HepG2 (cell line): ENCODE measurements around the gene S100A11. TPM values are rescaled to one million over a fixed set of nuclear protein-coding genes. Genes with fewer than 3 reads are reported as not detected.

Experiments
- FOSL2 ChIP-seq: sonication (generic); formaldehyde crosslinking; IDR thresholded peaks from 2 replicates; pipeline ENCODE4 v1.4.0; 2020; ENCODE audit warnings: missing genetic modification reagents
- HDAC2 ChIP-seq: sonication (generic); formaldehyde crosslinking; IDR thresholded peaks from 2 replicates; pipeline ENCODE4 v1.4.0; 2020; ENCODE audit warnings: missing genetic modification reagents
- LCORL ChIP-seq, 2 experiments: fragments of 450-650 bp in 1 of 2; sonication (generic) in 1 of 2; formaldehyde crosslinking in 1 of 2; IDR thresholded peaks; 2 replicates each; pipeline versions ENCODE4 v1.5.0 to v1.6.1; 2017 to 2020; ENCODE audit warnings: antibody characterized with exemption in 1 of 2, missing genetic modification reagents in 1 of 2
- MBD4 ChIP-seq: IDR thresholded peaks from 2 replicates; pipeline ENCODE4 v1.6.1; 2012; ENCODE audit warnings: low read length, inconsistent platforms, borderline replicate concordance
- MXI1 ChIP-seq: IDR thresholded peaks from 3 replicates; pipeline ENCODE4 v1.6.1; 2012; ENCODE audit warnings: low read depth, low read length, inconsistent platforms, borderline replicate concordance
- SRSF9 ChIP-seq: fragments of 200-400 bp; formaldehyde crosslinking; IDR thresholded peaks from 2 replicates; pipeline ENCODE4 v1.6.1; 2018; ENCODE audit warnings: borderline replicate concordance, mild to moderate bottlenecking, low read depth, low read length; ENCODE audit not compliant: insufficient read depth, poor library complexity, severe bottlenecking
- TBX2 ChIP-seq: sonication (generic); formaldehyde crosslinking; IDR thresholded peaks from 2 replicates; pipeline ENCODE4 v1.5.0; 2020; ENCODE audit warnings: missing genetic modification reagents, mild to moderate bottlenecking, borderline replicate concordance
- TSC22D2 ChIP-seq: sonication (generic); formaldehyde crosslinking; IDR thresholded peaks from 2 replicates; pipeline ENCODE4 v1.5.1; 2020; ENCODE audit warnings: missing genetic modification reagents, mild to moderate bottlenecking, borderline replicate concordance
- ZNF296 ChIP-seq: sonication (generic); formaldehyde crosslinking; conservative IDR thresholded peaks from 2 replicates; pipeline ENCODE4 v1.5.0; 2020; ENCODE audit warnings: mild to moderate bottlenecking, missing genetic modification reagents
- ZNF543 ChIP-seq: sonication (generic); formaldehyde crosslinking; IDR thresholded peaks from 2 replicates; pipeline ENCODE4 v1.4.0; 2020; ENCODE audit warnings: mild to moderate bottlenecking, missing genetic modification reagents
- ZNF547 ChIP-seq: sonication (generic); formaldehyde crosslinking; IDR thresholded peaks from 2 replicates; pipeline ENCODE4 v1.5.1; 2020; ENCODE audit warnings: mild to moderate bottlenecking, missing genetic modification reagents
- ZNF720 ChIP-seq: sonication (generic); formaldehyde crosslinking; IDR thresholded peaks from 2 replicates; pipeline ENCODE4 v1.4.0; 2020; ENCODE audit warnings: missing genetic modification reagents
- ZNF850 ChIP-seq: sonication (generic); formaldehyde crosslinking; conservative IDR thresholded peaks from 2 replicates; pipeline ENCODE4 v1.9.0; 2021; ENCODE audit warnings: mild to moderate bottlenecking, missing genetic modification reagents
- ZSCAN31 ChIP-seq: sonication (generic); formaldehyde crosslinking; IDR thresholded peaks from 2 replicates; pipeline ENCODE4 v1.5.0; 2020; ENCODE audit warnings: low read depth, mild to moderate bottlenecking, missing genetic modification reagents
- ZZZ3 ChIP-seq: sonication (generic); formaldehyde crosslinking; IDR thresholded peaks from 2 replicates; pipeline ENCODE4 v1.4.0; 2020; ENCODE audit warnings: missing genetic modification reagents, mild to moderate bottlenecking, borderline replicate concordance
- polyA plus RNA-seq, 8 experiments: library from polyadenylated mRNA; depleted of rRNA in 3 of 8; stranded (reverse) in 7 of 8; unstranded in 1 of 8; fragments of >200 nt; fragmentation: Illumina TruSeq in 4 of 8; extraction: Trizol in 4 of 8; gene quantifications; 2 replicates each; pipeline versions ENCODE4 v1.2.1 to v1.2.3, GENCODE V29; 2011 to 2016; ENCODE audit warnings: low read depth in 4 of 8, missing spikeins in 1 of 8, mixed read lengths in 1 of 8; ENCODE audit not compliant: insufficient read depth in 1 of 8
- total RNA-seq, 5 experiments: library from RNA; depleted of rRNA; stranded (reverse); fragments of >200 nt; fragmentation: Illumina TruSeq; extraction: Trizol; gene quantifications; 2 replicates each; pipeline ENCODE4 v1.2.3, GENCODE V29; 2016; ENCODE audit warnings: low read depth in 1 of 5
- TF ChIP-seq, protein P1 (sequence below): sonication (generic); formaldehyde crosslinking; IDR thresholded peaks from 2 replicates; pipeline ENCODE4 v1.4.0; 2020; ENCODE audit warnings: low read depth, mild to moderate bottlenecking, missing genetic modification reagents
- TF ChIP-seq, protein P2 (sequence below): sonication (generic); formaldehyde crosslinking; IDR thresholded peaks from 2 replicates; pipeline ENCODE4 v1.4.0; 2020; ENCODE audit warnings: mild to moderate bottlenecking, missing genetic modification reagents
- TF ChIP-seq, protein P3 (sequence below): sonication (generic); formaldehyde crosslinking; IDR thresholded peaks from 2 replicates; pipeline ENCODE4 v1.4.0; 2020; ENCODE audit warnings: missing genetic modification reagents
- TF ChIP-seq, protein P4 (sequence below): sonication (generic); formaldehyde crosslinking; IDR thresholded peaks from 2 replicates; pipeline ENCODE4 v1.4.0; 2020; ENCODE audit warnings: mild to moderate bottlenecking, missing genetic modification reagents
- TF ChIP-seq, protein P5 (sequence below): sonication (generic); formaldehyde crosslinking; IDR thresholded peaks from 2 replicates; pipeline ENCODE4 v1.5.0; 2020; ENCODE audit warnings: missing genetic modification reagents, mild to moderate bottlenecking, borderline replicate concordance

Gene S100A11
- total and polyA plus RNA-seq, 2 of the 13 experiments (the other 11 are each of a cell fraction or from before 2014, with no cell fraction given) = 6.6 to 34.4 TPM

DNA sequence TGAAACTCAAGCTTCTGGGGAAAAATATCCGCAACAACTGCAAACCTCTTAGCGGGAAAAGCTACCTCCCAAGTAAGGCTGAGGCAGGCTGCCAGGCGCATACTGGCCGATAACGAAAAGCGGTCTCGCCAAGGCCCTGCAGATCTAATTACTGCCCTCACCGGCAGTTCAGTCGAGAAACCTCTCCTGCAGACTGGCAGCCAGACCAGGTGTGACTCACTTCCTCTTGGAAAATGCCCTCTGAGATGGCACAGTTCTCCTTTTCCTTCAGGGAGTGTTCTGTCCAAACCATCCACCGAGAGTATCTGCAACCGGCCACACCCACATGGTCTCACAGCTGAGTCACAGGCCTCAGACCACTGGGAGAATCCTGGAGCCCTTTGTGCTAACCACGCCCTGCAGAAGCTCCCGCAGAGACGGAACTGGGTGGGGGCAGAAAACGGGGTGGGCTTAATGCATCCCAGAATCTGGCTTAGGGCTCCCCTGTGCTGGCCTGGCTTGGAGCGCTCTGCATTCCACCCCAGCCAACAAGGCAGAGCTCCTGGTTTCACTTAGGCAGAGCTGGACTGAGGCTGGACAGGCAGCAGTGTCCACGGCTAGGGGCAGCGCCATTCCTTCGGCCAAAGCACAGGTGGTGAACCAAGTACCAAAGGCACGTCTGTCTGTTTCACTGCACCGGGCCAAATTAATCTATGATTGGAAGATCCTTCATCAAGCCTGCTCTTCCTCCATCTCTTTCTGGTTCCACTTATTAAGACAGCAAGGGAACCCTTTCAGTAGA is 44.3 kb downstream of the S100A11 start (continued):
- TF ChIP-seq HDAC2 (CRISPR knock-in tag) = 0 out of 2 replicates have a peak, but pooled peaks have one; percentile 14
- no peak for TF ChIP-seq ZNF850 (CRISPR knock-in tag)
- TF ChIP-seq, protein P1, sequence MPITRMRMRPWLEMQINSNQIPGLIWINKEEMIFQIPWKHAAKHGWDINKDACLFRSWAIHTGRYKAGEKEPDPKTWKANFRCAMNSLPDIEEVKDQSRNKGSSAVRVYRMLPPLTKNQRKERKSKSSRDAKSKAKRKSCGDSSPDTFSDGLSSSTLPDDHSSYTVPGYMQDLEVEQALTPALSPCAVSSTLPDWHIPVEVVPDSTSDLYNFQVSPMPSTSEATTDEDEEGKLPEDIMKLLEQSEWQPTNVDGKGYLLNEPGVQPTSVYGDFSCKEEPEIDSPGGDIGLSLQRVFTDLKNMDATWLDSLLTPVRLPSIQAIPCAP (CRISPR knock-in tag) = no peak
- TF ChIP-seq ZNF720 (CRISPR knock-in tag) = no peak
- TF ChIP-seq, protein P2, sequence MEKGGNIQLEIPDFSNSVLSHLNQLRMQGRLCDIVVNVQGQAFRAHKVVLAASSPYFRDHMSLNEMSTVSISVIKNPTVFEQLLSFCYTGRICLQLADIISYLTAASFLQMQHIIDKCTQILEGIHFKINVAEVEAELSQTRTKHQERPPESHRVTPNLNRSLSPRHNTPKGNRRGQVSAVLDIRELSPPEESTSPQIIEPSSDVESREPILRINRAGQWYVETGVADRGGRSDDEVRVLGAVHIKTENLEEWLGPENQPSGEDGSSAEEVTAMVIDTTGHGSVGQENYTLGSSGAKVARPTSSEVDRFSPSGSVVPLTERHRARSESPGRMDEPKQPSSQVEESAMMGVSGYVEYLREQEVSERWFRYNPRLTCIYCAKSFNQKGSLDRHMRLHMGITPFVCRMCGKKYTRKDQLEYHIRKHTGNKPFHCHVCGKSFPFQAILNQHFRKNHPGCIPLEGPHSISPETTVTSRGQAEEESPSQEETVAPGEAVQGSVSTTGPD (CRISPR knock-in tag) = no peak
- no peak for TF ChIP-seq TSC22D2 (CRISPR knock-in tag)
- TF ChIP-seq FOSL2 (CRISPR knock-in tag) = peak; percentile 83
- TF ChIP-seq, protein P3, sequence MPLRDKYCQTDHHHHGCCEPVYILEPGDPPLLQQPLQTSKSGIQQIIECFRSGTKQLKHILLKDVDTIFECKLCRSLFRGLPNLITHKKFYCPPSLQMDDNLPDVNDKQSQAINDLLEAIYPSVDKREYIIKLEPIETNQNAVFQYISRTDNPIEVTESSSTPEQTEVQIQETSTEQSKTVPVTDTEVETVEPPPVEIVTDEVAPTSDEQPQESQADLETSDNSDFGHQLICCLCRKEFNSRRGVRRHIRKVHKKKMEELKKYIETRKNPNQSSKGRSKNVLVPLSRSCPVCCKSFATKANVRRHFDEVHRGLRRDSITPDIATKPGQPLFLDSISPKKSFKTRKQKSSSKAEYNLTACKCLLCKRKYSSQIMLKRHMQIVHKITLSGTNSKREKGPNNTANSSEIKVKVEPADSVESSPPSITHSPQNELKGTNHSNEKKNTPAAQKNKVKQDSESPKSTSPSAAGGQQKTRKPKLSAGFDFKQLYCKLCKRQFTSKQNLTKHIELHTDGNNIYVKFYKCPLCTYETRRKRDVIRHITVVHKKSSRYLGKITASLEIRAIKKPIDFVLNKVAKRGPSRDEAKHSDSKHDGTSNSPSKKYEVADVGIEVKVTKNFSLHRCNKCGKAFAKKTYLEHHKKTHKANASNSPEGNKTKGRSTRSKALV (CRISPR knock-in tag) = no peak
- no peak for TF ChIP-seq ZZZ3 (CRISPR knock-in tag)
- TF ChIP-seq ZNF296 (CRISPR knock-in tag) = peak; percentile 62; the same call in 1 of the 2 replicates
- TF ChIP-seq, protein P4, sequence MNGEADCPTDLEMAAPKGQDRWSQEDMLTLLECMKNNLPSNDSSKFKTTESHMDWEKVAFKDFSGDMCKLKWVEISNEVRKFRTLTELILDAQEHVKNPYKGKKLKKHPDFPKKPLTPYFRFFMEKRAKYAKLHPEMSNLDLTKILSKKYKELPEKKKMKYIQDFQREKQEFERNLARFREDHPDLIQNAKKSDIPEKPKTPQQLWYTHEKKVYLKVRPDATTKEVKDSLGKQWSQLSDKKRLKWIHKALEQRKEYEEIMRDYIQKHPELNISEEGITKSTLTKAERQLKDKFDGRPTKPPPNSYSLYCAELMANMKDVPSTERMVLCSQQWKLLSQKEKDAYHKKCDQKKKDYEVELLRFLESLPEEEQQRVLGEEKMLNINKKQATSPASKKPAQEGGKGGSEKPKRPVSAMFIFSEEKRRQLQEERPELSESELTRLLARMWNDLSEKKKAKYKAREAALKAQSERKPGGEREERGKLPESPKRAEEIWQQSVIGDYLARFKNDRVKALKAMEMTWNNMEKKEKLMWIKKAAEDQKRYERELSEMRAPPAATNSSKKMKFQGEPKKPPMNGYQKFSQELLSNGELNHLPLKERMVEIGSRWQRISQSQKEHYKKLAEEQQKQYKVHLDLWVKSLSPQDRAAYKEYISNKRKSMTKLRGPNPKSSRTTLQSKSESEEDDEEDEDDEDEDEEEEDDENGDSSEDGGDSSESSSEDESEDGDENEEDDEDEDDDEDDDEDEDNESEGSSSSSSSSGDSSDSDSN (CRISPR knock-in tag) = 0 out of 2 replicates have a peak, but pooled peaks have one; percentile 21
- TF ChIP-seq ZSCAN31 (CRISPR knock-in tag) = no peak
- TF ChIP-seq ZNF543 (CRISPR knock-in tag) = 0 out of 2 replicates have a peak, but pooled peaks have one; percentile 24
- TF ChIP-seq, protein P5, sequence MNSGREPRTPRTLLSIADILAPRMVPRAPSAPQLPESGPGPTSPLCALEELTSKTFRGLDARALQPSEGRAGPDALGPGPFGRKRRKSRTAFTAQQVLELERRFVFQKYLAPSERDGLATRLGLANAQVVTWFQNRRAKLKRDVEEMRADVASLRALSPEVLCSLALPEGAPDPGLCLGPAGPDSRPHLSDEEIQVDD (CRISPR knock-in tag) = no peak
- no peak for TF ChIP-seq LCORL (IDR thresholded peaks at IDR 0.05)
- TF ChIP-seq LCORL (CRISPR knock-in tag; IDR thresholded peaks at IDR 0.05) = no peak
- TF ChIP-seq MBD4 = no peak
- 0 out of 3 replicates have a peak, but pooled peaks have one; percentile 15 for TF ChIP-seq MXI1
- TF ChIP-seq SRSF9 = no peak
- TF ChIP-seq ZNF547 = no peak
- peak; percentile 44; the same call in 1 of the 2 replicates for TF ChIP-seq TBX2
